Transverse colon (tissue), 4 donors: ENCODE results near the gene KAT6B. TPM values are rescaled to one million over a fixed set of nuclear protein-coding genes. Genes with fewer than 3 reads are reported as not detected.

ENCODE experiments used
- DNase-seq: peaks from one replicate; pipeline ENCODE4 v3.0.0-alpha.2; 2019
- H3K27ac ChIP-seq, 4 donors: fragments of 200-600 bp; sonication (generic); 2 replicates each; pipeline ENCODE4 v1.5.1; 2016 to 2018; ENCODE audit warnings: inconsistent platforms in 4 of 4
- H3K27me3 ChIP-seq: fragments of 200-600 bp; sonication (generic); 2 replicates; pipeline ENCODE4 v1.5.1; 2017; ENCODE audit warnings: inconsistent platforms
- H3K36me3 ChIP-seq, 4 donors: fragments of 200-600 bp; sonication (generic); 2 replicates each; pipeline ENCODE4 v1.5.1; 2017 to 2019; ENCODE audit warnings: inconsistent platforms in 4 of 4
- H3K4me1 ChIP-seq, 4 donors: fragments of 200-600 bp; sonication (generic); 2 replicates each; pipeline ENCODE4 v1.5.1; 2017 to 2020; ENCODE audit warnings: inconsistent platforms in 4 of 4
- H3K4me3 ChIP-seq, 4 donors: fragments of 200-600 bp; sonication (generic); 1 replicate in 1 of 4; 2 replicates in 3 of 4; pipeline versions ENCODE4 v1.5.1 to v1.6.1; 2017 to 2019; ENCODE audit warnings: inconsistent platforms in 4 of 4
- H3K9me3 ChIP-seq, 2 donors: fragments of 200-600 bp; sonication (generic); 2 replicates each; pipeline ENCODE4 v1.5.1; 2017 to 2019; ENCODE audit warnings: inconsistent platforms in 2 of 2
- EP300 ChIP-seq: sonication (generic); formaldehyde crosslinking; IDR thresholded peaks from one replicate; pipeline ENCODE4 v1.6.1; 2017; ENCODE audit warnings: antibody characterized with exemption, low read depth
- POLR2A ChIP-seq: fragments of 450-650 bp; IDR thresholded peaks from one replicate; pipeline ENCODE4 v1.6.1; 2016; ENCODE audit warnings: antibody characterized with exemption, mild to moderate bottlenecking, moderate library complexity
- POLR2AphosphoS5 ChIP-seq, 3 donors: sonication (generic); formaldehyde crosslinking; IDR thresholded peaks; one replicate each; pipeline ENCODE4 v1.6.1; 2016; ENCODE audit warnings: antibody characterized with exemption in 3 of 3
- WGBS, 2 donors: methylation state at CpG; one replicate each; pipeline ENCODE4 v1.1.5; 2018; ENCODE audit warnings: low coverage in 1 of 2; 5-methylcytosine and 5-hydroxymethylcytosine counted together
- in situ Hi-C, 4 donors: fragments of 200-750 bp; cut with MboI; loops; one replicate each; pipeline versions ENCODE4 v1.15.0 to v1.15.1; 2017; ENCODE audit warnings: low sequenced_read_pairs in 3 of 4, low pct_ligation_motif_present in 1 of 4, low pct_unique_long_range_greater_than_20kb in 1 of 4
- intact Hi-C: fragments of 100-400 bp; cut with DNase I; formaldehyde crosslinking; loops from one replicate; pipeline ENCODE4 v1.15.1; 2023; ENCODE audit warnings: low total_unique reads
- total RNA-seq, 4 donors: library from RNA; depleted of rRNA; stranded (reverse); fragments of >200 nt; gene quantifications; one replicate each; pipeline ENCODE4 v1.1.0, GENCODE V29; 2016
- TF ChIP-seq, protein P1 (sequence below), 5 experiments: fragments of 200-600 bp in 3 of 5; fragments of 450-650 bp in 2 of 5; sonication (generic) in 3 of 5; IDR thresholded peaks; 1 replicate in 2 of 5; 2 replicates in 3 of 5; pipeline ENCODE4 v1.5.1; 2016 to 2017; ENCODE audit warnings: antibody characterized with exemption in 5 of 5, inconsistent platforms in 3 of 5, mild to moderate bottlenecking in 2 of 5, moderate library complexity in 1 of 5

Gene KAT6B
- total RNA-seq, 4 donors from 2014 or later: 27.3 to 67.0 (median 54.9) TPM

- WGBS, 2 donors: 83 to 86% methylated on average over 6 to 7 of the region's 7 CpGs
- Histone ChIP-seq H3K27me3 (no peaks in the 10 kb centered on the region), H3K36me3 (no peaks in the 10 kb centered on the region), H3K27ac (peak overlapping the region; percentile 98 to 99 (median 99)), H3K9me3 (no peaks in the 10 kb centered on the region), H3K4me3 (peak overlapping the region in 1 of 4 donors; percentile 89), H3K4me1 (peaks cover 19 to 48% (median 35%) of the 10 kb centered on the region in 4 donors)
- DNase-seq: no peak
- intact Hi-C loops (loop anchor here (10.0 kb wide), 2 partner anchors 157 to 407 kb away; partner anchors contain the start of gene COMTD1), in situ Hi-C loops (no loop called here)
- no peak for TF ChIP-seq EP300
- TF ChIP-seq, protein P1, sequence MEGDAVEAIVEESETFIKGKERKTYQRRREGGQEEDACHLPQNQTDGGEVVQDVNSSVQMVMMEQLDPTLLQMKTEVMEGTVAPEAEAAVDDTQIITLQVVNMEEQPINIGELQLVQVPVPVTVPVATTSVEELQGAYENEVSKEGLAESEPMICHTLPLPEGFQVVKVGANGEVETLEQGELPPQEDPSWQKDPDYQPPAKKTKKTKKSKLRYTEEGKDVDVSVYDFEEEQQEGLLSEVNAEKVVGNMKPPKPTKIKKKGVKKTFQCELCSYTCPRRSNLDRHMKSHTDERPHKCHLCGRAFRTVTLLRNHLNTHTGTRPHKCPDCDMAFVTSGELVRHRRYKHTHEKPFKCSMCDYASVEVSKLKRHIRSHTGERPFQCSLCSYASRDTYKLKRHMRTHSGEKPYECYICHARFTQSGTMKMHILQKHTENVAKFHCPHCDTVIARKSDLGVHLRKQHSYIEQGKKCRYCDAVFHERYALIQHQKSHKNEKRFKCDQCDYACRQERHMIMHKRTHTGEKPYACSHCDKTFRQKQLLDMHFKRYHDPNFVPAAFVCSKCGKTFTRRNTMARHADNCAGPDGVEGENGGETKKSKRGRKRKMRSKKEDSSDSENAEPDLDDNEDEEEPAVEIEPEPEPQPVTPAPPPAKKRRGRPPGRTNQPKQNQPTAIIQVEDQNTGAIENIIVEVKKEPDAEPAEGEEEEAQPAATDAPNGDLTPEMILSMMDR (IDR thresholded peaks at IDR 0.05): no peak
- no peak for TF ChIP-seq POLR2A
- TF ChIP-seq POLR2AphosphoS5 (IDR thresholded peaks at IDR 0.05): no peak
Measured at GRCh38 chr10:74827694-74828093, 1.3 kb downstream of the KAT6B start.

GRCh38 chr10:74828946-74829345 lies 2.5 kb downstream of the KAT6B start:
- no peak for DNase-seq
- no peaks in the 10 kb centered on the region for H3K36me3 ChIP-seq
- no peaks in the 10 kb centered on the region for H3K9me3 ChIP-seq
- intact Hi-C loops: loop anchor here (10.0 kb wide), 2 partner anchors 156 to 406 kb away; partner anchors contain the start of gene COMTD1
- WGBS, 2 donors: 73 to 77% methylated on average over 4 of the region's 4 CpGs
- H3K4me1 ChIP-seq: peaks cover 19 to 46% (median 26%) of the 10 kb centered on the region in 4 donors
- no peaks in the 10 kb centered on the region for H3K27me3 ChIP-seq
- no peak overlapping the region for H3K4me3 ChIP-seq
- TF ChIP-seq POLR2A (no peak), POLR2AphosphoS5 (IDR thresholded peaks at IDR 0.05) (no peak), EP300 (no peak)
- TF ChIP-seq, protein P1 (IDR thresholded peaks at IDR 0.05): no peak
- in situ Hi-C loops: no loop called here
- peak overlapping the region in 1 of 4 donors; percentile 35 for H3K27ac ChIP-seq

DNA sequence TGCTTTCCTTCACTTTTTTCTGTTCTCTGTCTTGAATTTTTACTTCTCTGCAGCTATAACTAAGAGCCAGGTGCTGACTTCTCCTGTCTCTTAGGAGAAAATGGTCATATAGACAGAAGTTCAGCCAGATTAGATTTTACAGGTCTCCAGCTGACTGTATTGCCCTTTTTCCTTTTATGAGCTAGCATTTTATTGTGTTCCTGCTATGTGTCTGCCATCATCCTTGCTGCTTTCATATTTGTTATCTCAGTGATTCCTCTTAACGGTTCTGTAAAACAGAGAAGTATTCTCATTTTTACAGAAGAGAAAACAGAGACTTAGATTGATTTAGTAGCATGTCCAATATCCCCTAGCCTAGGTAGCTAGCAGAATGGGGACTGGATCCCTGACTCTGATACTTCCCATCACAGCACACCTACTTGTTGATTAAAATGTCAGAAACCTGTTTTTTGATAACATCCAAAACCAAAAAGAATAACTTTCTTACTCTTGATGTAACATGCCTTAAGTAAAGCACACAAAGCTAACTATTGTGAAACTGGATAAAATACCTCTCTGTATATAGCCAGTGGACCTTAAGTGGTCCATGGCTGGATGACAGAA lies 5.2 kb downstream of the KAT6B start:
- Histone ChIP-seq H3K27ac (peak overlapping the region in 3 of 4 donors; percentile 7 to 38 (median 14)), H3K4me1 (peaks cover 11 to 50% (median 17%) of the 10 kb centered on the region in 4 donors), H3K4me3 (no peak overlapping the region), H3K36me3 (no peaks in the 10 kb centered on the region), H3K9me3 (no peaks in the 10 kb centered on the region), H3K27me3 (no peaks in the 10 kb centered on the region)
- intact Hi-C loops (no loop called here), in situ Hi-C loops (no loop called here)
- WGBS, 2 donors: 21 to 33% methylated on average over 1 of the region's 1 CpG
- DNase-seq: no peak
- TF ChIP-seq POLR2AphosphoS5 (IDR thresholded peaks at IDR 0.05) (no peak), POLR2A (no peak)
- TF ChIP-seq, protein P1 (IDR thresholded peaks at IDR 0.05): no peak

- Histone ChIP-seq H3K27me3 (no peaks in the 10 kb centered on the region), H3K9me3 (no peaks in the 10 kb centered on the region), H3K36me3 (no peaks in the 10 kb centered on the region), H3K27ac (no peak overlapping the region), H3K4me3 (no peak overlapping the region), H3K4me1 (peaks cover 12 to 61% (median 15%) of the 10 kb centered on the region in 4 donors)
- 94 to 100% methylated on average over 3 of the region's 3 CpGs for WGBS, 2 donors
- in situ Hi-C loops (no loop called here), intact Hi-C loops (no loop called here)
- TF ChIP-seq, protein P1 (IDR thresholded peaks at IDR 0.05): no peak
- TF ChIP-seq EP300 (no peak), POLR2A (no peak), POLR2AphosphoS5 (IDR thresholded peaks at IDR 0.05) (no peak)
- DNase-seq: no peak
Measured at GRCh38 chr10:74835963-74836362, 9.6 kb downstream of the KAT6B start.
